ENCODE measurements around the gene SLC66A3.

The SLC66A3 gene

DNA sequence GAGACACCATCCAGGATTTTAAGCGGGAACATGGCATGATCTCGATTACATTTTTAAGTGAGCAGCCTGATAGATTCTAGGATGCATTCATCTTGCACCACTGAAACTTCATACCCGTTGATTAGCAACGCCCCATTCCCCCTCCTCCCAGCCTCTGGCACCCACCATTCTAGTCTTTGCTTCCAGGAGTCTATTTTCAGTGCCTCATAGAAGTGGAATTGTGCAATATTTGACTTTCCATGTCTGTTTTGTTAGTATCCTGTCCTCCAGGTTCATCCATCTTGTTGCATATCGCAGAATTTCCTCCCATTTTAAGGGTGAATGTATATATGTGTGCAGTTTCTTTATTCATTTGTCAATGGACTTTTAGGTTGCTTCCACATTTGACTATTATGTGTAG, 20.9 kb upstream of the SLC66A3 start:
- no peak for DNase-seq (ENCODE audit: low read depth)

GRCh38 chr2:11140492-11140891, 14.8 kb upstream of the SLC66A3 start:
- no peak for DNase-seq (ENCODE audit: low read depth)

DNA sequence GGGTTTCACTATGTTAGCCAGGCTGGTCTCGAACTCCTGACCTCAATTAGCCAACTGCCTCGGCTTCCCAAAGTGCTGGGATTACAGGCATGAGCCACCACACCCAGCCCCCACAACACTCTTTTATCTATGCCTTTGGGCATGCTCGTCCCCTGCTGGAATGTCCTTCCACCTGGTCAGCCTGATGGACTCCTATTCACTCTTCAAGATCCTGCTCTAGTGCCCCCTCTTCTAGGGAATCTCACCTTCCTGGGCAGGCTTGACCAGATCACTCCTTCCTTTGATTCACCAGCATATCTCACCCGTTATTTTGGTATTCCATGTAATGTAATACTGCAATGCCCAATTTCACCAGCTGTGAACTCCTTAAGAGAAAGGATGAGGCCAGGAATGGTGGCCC, 13.9 kb upstream of the SLC66A3 start:
- DNase-seq (ENCODE audit: low read depth): no peak

GRCh38 chr2:11142330-11142729, 12.9 kb upstream of the SLC66A3 start:
- DNase-seq (ENCODE audit: low read depth): no peak

DNA sequence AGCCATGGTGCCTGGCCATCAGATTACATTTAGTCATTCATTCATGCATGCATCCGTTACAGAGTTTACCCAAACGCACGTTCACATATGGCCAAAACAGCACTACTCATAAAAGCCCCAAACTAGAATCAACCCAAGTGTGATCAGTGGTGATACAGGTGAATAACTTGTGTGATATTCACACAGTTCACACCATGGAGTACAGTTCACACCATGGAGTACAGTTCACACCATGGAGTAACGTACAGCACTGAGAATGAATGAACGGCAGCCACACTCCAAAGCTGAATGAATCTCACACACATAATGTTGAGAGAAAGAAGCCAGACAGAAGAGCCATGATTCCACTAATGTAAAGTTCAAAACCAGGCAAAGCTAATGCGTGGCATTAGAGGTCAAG, 12.3 kb upstream of the SLC66A3 start:
- DNase-seq (ENCODE audit: low read depth): no peak

GRCh38 chr2:11144077-11144737, 11.1 kb upstream of the SLC66A3 start:
- no peak for DNase-seq (ENCODE audit: low read depth)

- no peak for DNase-seq (ENCODE audit: low read depth)
Measured at GRCh38 chr2:11144738-11145079, 10.6 kb upstream of the SLC66A3 start.

GRCh38 chr2:11145350-11145749, 9.9 kb upstream of the SLC66A3 start:
- DNase-seq (ENCODE audit: low read depth): no peak

DNA sequence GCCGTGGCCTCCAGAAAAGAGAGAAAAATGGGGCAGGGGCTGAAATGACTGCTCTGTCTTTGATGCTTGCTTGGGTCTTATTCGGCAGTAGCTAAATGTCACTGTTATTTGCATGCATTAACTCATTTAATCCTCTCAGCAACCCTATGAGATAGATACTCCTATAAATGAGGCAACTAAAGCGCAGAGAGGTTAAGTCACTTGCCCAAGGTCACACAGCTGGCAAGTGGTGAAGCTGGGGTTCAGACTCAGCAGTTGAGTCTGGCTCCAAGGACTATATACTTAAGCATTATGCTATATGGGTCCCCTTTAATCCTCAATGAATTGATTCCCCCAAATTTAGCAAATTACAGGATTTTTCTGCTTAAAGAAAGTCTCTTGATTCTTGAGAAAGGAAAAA, 9.2 kb upstream of the SLC66A3 start:
- no peak for DNase-seq (ENCODE audit: low read depth)

GRCh38 chr2:11147263-11147662, 8.0 kb upstream of the SLC66A3 start:
- no peak for DNase-seq (ENCODE audit: low read depth)

GRCh38 chr2:11152591-11152990, 2.7 kb upstream of the SLC66A3 start:
- DNase-seq (ENCODE audit: low read depth): no peak

GRCh38 chr2:11154016-11154922, 998 bp upstream of the SLC66A3 start:
- DNase-seq (ENCODE audit: low read depth): no peak

DNA sequence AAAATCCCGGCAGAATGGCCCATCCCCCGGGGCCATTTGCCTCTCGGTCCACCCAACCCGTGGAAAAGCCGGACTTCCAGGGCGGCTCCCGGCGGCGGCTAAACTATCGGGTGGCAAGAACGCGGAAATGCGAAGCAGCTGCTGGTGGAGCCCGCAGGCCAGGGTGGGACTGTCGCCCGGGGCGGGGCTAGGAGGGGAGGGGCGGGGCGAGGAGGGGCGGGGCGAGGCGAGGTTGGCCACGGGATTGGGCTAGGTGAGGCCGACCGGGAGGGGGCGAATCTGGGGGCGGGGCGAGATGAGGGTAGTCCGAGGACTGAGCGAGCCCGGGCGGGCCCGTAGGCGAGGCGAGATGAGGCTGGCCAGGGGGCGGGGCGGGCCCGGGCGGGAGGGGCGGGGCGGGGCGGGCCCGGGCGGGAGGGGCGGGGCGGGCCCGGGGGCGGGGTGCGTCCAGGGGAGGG, 315 bp upstream of the SLC66A3 start:
- peak; percentile 97 for DNase-seq (ENCODE audit: low read depth)

GRCh38 chr2:11156396-11157075, 1.3 kb downstream of the SLC66A3 start:
- no peak for DNase-seq (ENCODE audit: low read depth)

DNA sequence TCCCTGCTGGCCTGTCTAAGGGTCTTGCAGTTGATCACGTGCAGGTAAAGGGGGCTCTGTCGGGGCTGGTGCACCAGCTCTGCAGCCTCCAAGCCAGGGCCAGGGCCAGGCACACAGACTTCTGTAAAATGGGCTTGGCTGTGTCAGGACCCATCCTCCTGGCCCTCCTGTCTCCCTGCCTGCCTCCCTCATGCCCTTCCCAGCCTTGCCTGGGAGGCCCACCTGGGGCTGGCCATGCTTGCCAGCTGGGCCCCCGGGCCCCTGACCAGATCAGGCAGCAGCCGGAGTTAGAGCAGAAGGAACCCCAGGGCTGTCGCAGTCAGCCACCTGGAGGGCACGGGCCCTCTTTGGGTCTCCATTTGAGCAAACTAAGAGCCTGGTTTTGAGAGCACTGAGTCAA, 2.0 kb downstream of the SLC66A3 start:
- no peak for DNase-seq (ENCODE audit: low read depth)

DNA sequence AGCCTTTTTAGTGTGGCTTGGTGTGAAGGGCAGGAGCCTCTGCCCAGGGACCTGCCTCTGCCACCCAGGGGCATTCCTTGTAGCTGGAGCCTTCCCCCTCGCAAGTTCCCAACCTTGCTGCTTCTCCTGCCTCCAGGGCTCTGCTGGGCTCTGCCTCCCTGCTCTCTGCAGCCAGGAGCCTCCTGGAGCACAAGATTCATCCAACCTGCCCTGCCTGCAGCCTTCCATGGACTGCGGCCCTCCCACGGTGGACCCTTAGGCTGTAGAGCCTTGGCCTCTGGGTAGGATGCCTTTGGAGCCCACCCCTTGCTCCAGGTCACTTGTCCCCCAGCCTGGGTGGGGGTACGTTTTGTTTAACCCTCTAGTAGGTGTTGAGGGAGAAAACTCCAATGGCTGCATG, 2.5 kb downstream of the SLC66A3 start:
- no peak for DNase-seq (ENCODE audit: low read depth)

- DNase-seq (ENCODE audit: low read depth): no peak
Measured at GRCh38 chr2:11158916-11159573, 3.8 kb downstream of the SLC66A3 start.

GRCh38 chr2:11159574-11160170, 4.4 kb downstream of the SLC66A3 start:
- no peak for DNase-seq (ENCODE audit: low read depth)

- no peak for DNase-seq (ENCODE audit: low read depth)
Measured at GRCh38 chr2:11160256-11160655, 5.0 kb downstream of the SLC66A3 start.

DNA sequence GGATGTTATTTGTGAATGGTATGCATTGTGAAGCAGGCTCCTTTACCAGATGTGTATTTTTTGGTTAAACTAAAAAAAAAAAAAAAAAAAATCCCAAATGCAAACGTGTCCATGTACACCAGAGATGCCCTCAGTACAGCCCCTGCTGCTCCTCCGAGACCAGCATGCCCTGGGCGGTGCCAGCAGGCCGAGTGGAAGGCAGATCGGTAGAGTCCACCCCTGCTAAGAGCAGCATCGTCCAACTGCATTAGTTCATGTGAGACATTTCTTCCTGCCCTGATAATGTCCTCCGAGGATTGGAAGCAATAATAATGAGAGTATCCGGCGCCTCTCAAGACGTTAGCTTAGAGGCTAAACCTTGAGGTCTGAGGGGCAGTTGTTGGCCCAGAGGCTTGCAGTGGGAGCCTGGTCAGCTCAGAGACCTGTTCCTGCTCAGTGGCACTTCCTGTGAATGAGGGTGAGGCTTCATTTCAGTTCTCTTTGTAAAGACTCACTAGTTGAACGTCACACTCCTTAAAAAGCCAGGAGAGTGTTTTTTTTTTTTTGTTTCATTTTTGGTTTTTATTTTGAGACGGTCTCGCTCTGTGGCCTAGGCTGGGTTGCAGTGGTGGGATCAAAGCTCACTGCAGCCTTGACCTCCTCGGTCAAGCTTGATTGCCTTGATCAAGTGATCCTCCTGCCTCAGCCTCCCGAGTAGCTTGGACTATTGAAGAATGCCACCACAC, 5.6 kb downstream of the SLC66A3 start:
- no peak for DNase-seq (ENCODE audit: low read depth)

DNA sequence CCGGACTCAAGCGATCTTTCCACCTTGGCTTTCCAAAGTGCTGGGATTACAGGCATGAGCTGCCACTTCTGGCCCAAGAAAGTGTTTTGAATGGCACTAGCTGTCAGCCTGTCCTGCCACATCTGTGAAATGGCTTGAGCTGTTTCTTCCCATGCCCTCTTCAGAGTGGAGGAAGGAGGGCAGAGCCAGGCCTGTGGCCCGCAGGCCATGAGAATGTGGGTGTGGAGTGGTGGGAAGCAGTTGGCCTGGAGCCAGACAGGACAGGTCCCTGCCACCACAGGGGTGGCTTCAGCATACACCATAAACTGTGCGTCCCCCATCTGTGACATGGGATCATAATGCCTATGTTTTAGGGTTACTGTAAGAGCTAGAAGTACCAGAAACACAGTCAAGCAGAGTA, 6.5 kb downstream of the SLC66A3 start:
- DNase-seq (ENCODE audit: low read depth): no peak
